Measurements from ENCODE around the gene TXNRD2. TPM values are rescaled to one million over a fixed set of nuclear protein-coding genes. Genes with fewer than 3 reads are reported as not detected.

The TXNRD2 gene
- total RNA-seq, 1 donor from 2014 or later: 23.0 TPM

DNA sequence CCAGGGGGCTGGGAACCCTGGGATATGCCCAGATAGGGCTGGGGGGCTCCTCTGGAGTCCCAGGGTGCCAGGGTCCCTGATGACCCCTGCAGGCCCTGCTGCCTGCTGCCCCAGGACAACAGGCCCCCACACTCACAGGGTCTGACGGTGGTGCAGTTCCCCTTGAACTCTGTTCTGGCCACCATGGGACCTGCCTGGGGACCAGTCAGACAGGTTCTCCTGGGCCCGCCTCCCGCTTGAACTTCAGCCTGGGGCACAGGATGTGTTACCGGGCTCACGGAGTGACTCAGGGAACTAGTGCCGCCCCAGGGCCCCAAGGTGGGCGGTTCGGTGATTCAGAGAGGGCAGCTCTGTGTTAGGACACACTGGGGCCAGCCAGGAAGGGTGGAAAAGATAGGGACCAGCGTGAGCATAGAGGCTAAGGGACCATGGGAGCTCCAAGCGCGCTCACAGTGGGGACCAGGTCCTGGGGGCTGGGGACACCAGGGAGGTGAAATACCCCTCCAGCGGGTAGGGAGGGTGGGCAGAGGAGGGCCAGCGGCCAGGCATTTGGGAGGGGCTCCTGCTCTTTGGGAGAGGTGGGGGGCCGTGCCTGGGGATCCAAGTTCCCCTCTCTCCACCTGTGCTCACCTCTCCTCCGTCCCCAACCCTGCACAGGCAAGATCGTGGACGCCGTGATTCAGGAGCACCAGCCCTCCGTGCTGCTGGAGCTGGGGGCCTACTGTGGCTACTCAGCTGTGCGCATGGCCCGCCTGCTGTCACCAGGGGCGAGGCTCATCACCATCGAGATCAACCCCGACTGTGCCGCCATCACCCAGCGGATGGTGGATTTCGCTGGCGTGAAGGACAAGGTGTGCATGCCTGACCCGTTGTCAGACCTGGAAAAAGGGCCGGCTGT, 21.5 kb upstream of the TXNRD2 start:
- no peak for TF ChIP-seq CTCF (IDR thresholded peaks at IDR 0.05; ENCODE audit: unreplicated experiment)
- Mint-ChIP-seq H3K27ac (ENCODE audit: unreplicated experiment) (no peak overlapping the region), H3K36me3 (ENCODE audit: low read depth, unreplicated experiment) (peaks cover 4% of the 10 kb centered on the region), H3K9me3 (ENCODE audit: unreplicated experiment) (no peaks in the 10 kb centered on the region), H3K4me1 (ENCODE audit: unreplicated experiment) (peaks cover 11% of the 10 kb centered on the region), H3K4me3 (ENCODE audit: unreplicated experiment) (no peak overlapping the region), H3K27me3 (ENCODE audit: unreplicated experiment) (peaks cover 9% of the 10 kb centered on the region)
- no peak for DNase-seq (ENCODE audit: low spot score)

- Mint-ChIP-seq H3K27me3 (ENCODE audit: unreplicated experiment) (peaks cover 9% of the 10 kb centered on the region), H3K4me1 (ENCODE audit: unreplicated experiment) (peaks cover 10% of the 10 kb centered on the region), H3K9me3 (ENCODE audit: unreplicated experiment) (no peaks in the 10 kb centered on the region), H3K27ac (ENCODE audit: unreplicated experiment) (no peak overlapping the region), H3K36me3 (ENCODE audit: low read depth, unreplicated experiment) (peaks cover 4% of the 10 kb centered on the region), H3K4me3 (ENCODE audit: unreplicated experiment) (no peak overlapping the region)
- peak; percentile 85 for DNase-seq (ENCODE audit: low spot score)
- peak; percentile 72 for TF ChIP-seq CTCF (IDR thresholded peaks at IDR 0.05; ENCODE audit: unreplicated experiment)
Measured at GRCh38 chr22:19962246-19962908, 20.8 kb upstream of the TXNRD2 start.

GRCh38 chr22:19961868-19962245, 20.2 kb upstream of the TXNRD2 start:
- Mint-ChIP-seq H3K36me3 (ENCODE audit: low read depth, unreplicated experiment) (no peaks in the 10 kb centered on the region), H3K27me3 (ENCODE audit: unreplicated experiment) (peaks cover 9% of the 10 kb centered on the region), H3K4me3 (ENCODE audit: unreplicated experiment) (no peak overlapping the region), H3K4me1 (ENCODE audit: unreplicated experiment) (peaks cover 6% of the 10 kb centered on the region), H3K27ac (ENCODE audit: unreplicated experiment) (no peak overlapping the region), H3K9me3 (ENCODE audit: unreplicated experiment) (no peaks in the 10 kb centered on the region)
- TF ChIP-seq CTCF (IDR thresholded peaks at IDR 0.05; ENCODE audit: unreplicated experiment): no peak
- no peak for DNase-seq (ENCODE audit: low spot score)

GRCh38 chr22:19961201-19961580, 19.6 kb upstream of the TXNRD2 start:
- no peak for DNase-seq (ENCODE audit: low spot score)
- H3K27ac Mint-ChIP-seq (ENCODE audit: unreplicated experiment): no peak overlapping the region
- H3K4me3 Mint-ChIP-seq (ENCODE audit: unreplicated experiment): no peak overlapping the region
- peaks cover 9% of the 10 kb centered on the region for H3K27me3 Mint-ChIP-seq (ENCODE audit: unreplicated experiment)
- no peaks in the 10 kb centered on the region for H3K9me3 Mint-ChIP-seq (ENCODE audit: unreplicated experiment)
- peaks cover 6% of the 10 kb centered on the region for H3K4me1 Mint-ChIP-seq (ENCODE audit: unreplicated experiment)
- no peak for TF ChIP-seq CTCF (IDR thresholded peaks at IDR 0.05; ENCODE audit: unreplicated experiment)
- no peaks in the 10 kb centered on the region for H3K36me3 Mint-ChIP-seq (ENCODE audit: low read depth, unreplicated experiment)

All from endothelial cell (in vitro differentiated cells).